Measurements from ENCODE around the gene LAX1. TPM values are rescaled to one million over a fixed set of nuclear protein-coding genes. Genes with fewer than 3 reads are reported as not detected.

LAX1 gene
- total RNA-seq, 1 experiment from 2014 or later: not detected

DNA sequence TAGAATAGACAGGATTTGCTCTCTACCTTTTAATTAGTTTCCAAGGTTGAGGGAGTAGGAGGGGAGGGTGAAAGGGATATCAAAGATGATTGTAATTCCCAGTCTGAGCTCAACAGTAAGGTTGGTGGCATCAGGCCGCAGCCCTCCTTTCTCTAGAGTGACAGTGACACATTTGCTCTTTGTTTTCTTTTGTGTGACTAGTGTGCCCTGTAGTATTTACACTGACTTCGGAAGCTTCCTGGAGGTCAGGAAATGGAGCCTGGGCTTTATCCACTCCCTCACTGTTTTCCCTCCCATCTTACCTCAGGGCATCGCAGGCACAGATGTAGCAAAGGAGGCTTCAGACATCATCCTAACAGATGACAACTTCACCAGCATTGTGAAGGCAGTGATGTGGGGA is 44.7 kb upstream of the LAX1 start (continued):
- no peak for TF ChIP-seq ATF2 (CRISPR knock-in tag; IDR thresholded peaks at IDR 0.05; ENCODE audit: borderline replicate concordance, low read depth)
- no peak for TF ChIP-seq CREB1 (CRISPR knock-in tag; IDR thresholded peaks at IDR 0.05)
- TF ChIP-seq ZNF281 (CRISPR knock-in tag; IDR thresholded peaks at IDR 0.05): no peak
- TF ChIP-seq RORB (CRISPR knock-in tag; IDR thresholded peaks at IDR 0.05): no peak
- TF ChIP-seq ZNF138 (CRISPR knock-in tag; conservative IDR thresholded peaks at IDR 0.05): no peak
- no peak for TF ChIP-seq ZNF396 (CRISPR knock-in tag; IDR thresholded peaks at IDR 0.05; ENCODE audit: borderline replicate concordance)
- no peak for TF ChIP-seq CTCF (IDR thresholded peaks at IDR 0.05)
- TF ChIP-seq, protein P1, sequence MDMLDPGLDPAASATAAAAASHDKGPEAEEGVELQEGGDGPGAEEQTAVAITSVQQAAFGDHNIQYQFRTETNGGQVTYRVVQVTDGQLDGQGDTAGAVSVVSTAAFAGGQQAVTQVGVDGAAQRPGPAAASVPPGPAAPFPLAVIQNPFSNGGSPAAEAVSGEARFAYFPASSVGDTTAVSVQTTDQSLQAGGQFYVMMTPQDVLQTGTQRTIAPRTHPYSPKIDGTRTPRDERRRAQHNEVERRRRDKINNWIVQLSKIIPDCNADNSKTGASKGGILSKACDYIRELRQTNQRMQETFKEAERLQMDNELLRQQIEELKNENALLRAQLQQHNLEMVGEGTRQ (CRISPR knock-in tag; IDR thresholded peaks at IDR 0.05): no peak
- no peak for TF ChIP-seq E2F1 (CRISPR knock-in tag; IDR thresholded peaks at IDR 0.05)
- TF ChIP-seq MYBL2 (CRISPR knock-in tag; IDR thresholded peaks at IDR 0.05): no peak
- TF ChIP-seq, protein P2, sequence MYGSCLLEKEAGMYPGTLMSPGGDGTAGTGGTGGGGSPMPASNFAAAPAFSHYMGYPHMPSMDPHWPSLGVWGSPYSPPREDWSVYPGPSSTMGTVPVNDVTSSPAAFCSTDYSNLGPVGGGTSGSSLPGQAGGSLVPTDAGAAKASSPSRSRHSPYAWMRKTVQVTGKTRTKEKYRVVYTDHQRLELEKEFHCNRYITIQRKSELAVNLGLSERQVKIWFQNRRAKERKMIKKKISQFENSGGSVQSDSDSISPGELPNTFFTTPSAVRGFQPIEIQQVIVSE (CRISPR knock-in tag; IDR thresholded peaks at IDR 0.05; ENCODE audit: borderline replicate concordance): no peak
- no peak for TF ChIP-seq NFATC4 (CRISPR knock-in tag; IDR thresholded peaks at IDR 0.05)
- TF ChIP-seq ETV6 (CRISPR knock-in tag; IDR thresholded peaks at IDR 0.05): no peak

GRCh38 chr1:203722909-203723308 is 42.1 kb upstream of the LAX1 start:
- ChIA-PET POLR2A (no interaction called here), CTCF (interaction anchor here (0.7 kb wide), 1 partner anchor 450 kb away, joined by 3 read pairs; no protein-coding TSS in a partner anchor)
- TF ChIP-seq ZNF423 (CRISPR knock-in tag; IDR thresholded peaks at IDR 0.05) (no peak), FOXJ3 (CRISPR knock-in tag; IDR thresholded peaks at IDR 0.05; ENCODE audit: borderline replicate concordance) (no peak)
- DNase-seq (ENCODE audit: low spot score) (no peak), ATAC-seq (no peak)
- Mint-ChIP-seq H3K9me3 (no peaks in the 10 kb centered on the region), H3K27ac (no peak overlapping the region), H3K36me3 (peaks cover 27% of the 10 kb centered on the region), H3K4me1 (no peaks in the 10 kb centered on the region), H3K4me3 (no peak overlapping the region), H3K27me3 (ENCODE audit: low read depth) (no peaks in the 10 kb centered on the region)

- Mint-ChIP-seq H3K9me3 (no peaks in the 10 kb centered on the region), H3K27me3 (ENCODE audit: low read depth) (no peaks in the 10 kb centered on the region), H3K36me3 (peaks cover 23% of the 10 kb centered on the region), H3K4me1 (no peaks in the 10 kb centered on the region), H3K4me3 (no peak overlapping the region), H3K27ac (no peak overlapping the region)
- ChIA-PET CTCF (no interaction called here), POLR2A (interaction anchor here (0.6 kb wide), 1 partner anchor 103 kb away, joined by 3 read pairs; no protein-coding TSS in a partner anchor)
- DNase-seq (ENCODE audit: low spot score): no peak
- ATAC-seq: no peak
- TF ChIP-seq, protein P2 (CRISPR knock-in tag; IDR thresholded peaks at IDR 0.05; ENCODE audit: borderline replicate concordance): no peak
- TF ChIP-seq, protein P3, sequence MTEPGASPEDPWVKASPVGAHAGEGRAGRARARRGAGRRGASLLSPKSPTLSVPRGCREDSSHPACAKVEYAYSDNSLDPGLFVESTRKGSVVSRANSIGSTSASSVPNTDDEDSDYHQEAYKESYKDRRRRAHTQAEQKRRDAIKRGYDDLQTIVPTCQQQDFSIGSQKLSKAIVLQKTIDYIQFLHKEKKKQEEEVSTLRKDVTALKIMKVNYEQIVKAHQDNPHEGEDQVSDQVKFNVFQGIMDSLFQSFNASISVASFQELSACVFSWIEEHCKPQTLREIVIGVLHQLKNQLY (CRISPR knock-in tag; IDR thresholded peaks at IDR 0.05): no peak
- no peak for TF ChIP-seq TCF7 (CRISPR knock-in tag; IDR thresholded peaks at IDR 0.05; ENCODE audit: low read depth)
- no peak for TF ChIP-seq ERG (CRISPR knock-in tag; IDR thresholded peaks at IDR 0.05)
- TF ChIP-seq CBFB (CRISPR knock-in tag; IDR thresholded peaks at IDR 0.05; ENCODE audit: low read depth): no peak
- no peak for TF ChIP-seq SOX15 (CRISPR knock-in tag; IDR thresholded peaks at IDR 0.05)
- no peak for TF ChIP-seq GTF2I (CRISPR knock-in tag; conservative IDR thresholded peaks at IDR 0.05)
- no peak for TF ChIP-seq ZNF263 (CRISPR knock-in tag; IDR thresholded peaks at IDR 0.05; ENCODE audit: low read depth)
These were observed 38.5 kb upstream of the LAX1 start for GRCh38 chr1:203726417-203726867.
